Activated CD4-positive, CD25-positive, alpha-beta regulatory T cell treated with anti-CD3 and anti-CD28 coated beads, Interleukin-2, amount 50 U/mL, for 24 hours (primary cell): ENCODE measurements around the gene CD27.
A peak's percentile ranks its signal among the peaks of the same experiment; 100 is the strongest.
"Not testable (repeated sequence)": the region's sequence is repeated elsewhere in the genome, so short reads cannot be mapped to it uniquely, and the experiment has no call there.

ENCODE experiments used
- ATAC-seq, 2 donors: fragments of 150-1000 bp; cut with Tn5 transposase; one replicate each; pipeline ENCODE4 v1.10.0; 2021; ENCODE audit warnings: mild to moderate bottlenecking in 1 of 2, moderate library complexity in 1 of 2

Gene CD27

GRCh38 chr12:6461401-6462233 lies 16.9 kb downstream of the CD27 start:
- ATAC-seq = peak; percentile 88 to 89

GRCh38 chr12:6462234-6462995 lies 17.7 kb downstream of the CD27 start:
- peak; percentile 15 to 18 for ATAC-seq

GRCh38 chr12:6463216-6463615 lies 18.5 kb downstream of the CD27 start:
- ATAC-seq = no peak

GRCh38 chr12:6463858-6464257 lies 19.1 kb downstream of the CD27 start:
- no peak for ATAC-seq

GRCh38 chr12:6464531-6464930 lies 19.8 kb downstream of the CD27 start:
- no peak for ATAC-seq

- ATAC-seq = no peak
Measured at GRCh38 chr12:6465467-6466183, 20.9 kb downstream of the CD27 start.

GRCh38 chr12:6466184-6466573 lies 21.4 kb downstream of the CD27 start:
- ATAC-seq = no peak

GRCh38 chr12:6466751-6467150 lies 22.0 kb downstream of the CD27 start:
- not testable (repeated sequence) for ATAC-seq

GRCh38 chr12:6467571-6468282 lies 23.0 kb downstream of the CD27 start:
- ATAC-seq = not testable (repeated sequence)

GRCh38 chr12:6468283-6468575 lies 23.5 kb downstream of the CD27 start:
- no peak for ATAC-seq

- no peak for ATAC-seq
Measured at GRCh38 chr12:6469092-6469491, 24.3 kb downstream of the CD27 start.

- ATAC-seq = peak in 1 of 2 donors; percentile 0
Measured at GRCh38 chr12:6469609-6470374, 25.0 kb downstream of the CD27 start.

GRCh38 chr12:6470375-6471163 lies 25.8 kb downstream of the CD27 start, which contains the start of gene VAMP1:
TSS of gene VAMP1 (minus strand) at chr12:6470677. CDS start at chr12:6470531, 146 bp downstream.
- ATAC-seq = peak; percentile 93 to 96

- no peak for ATAC-seq
Measured at GRCh38 chr12:6471989-6472360, 27.2 kb downstream of the CD27 start.

GRCh38 chr12:6472491-6472890 lies 27.7 kb downstream of the CD27 start:
- ATAC-seq = no peak

- ATAC-seq = not testable (repeated sequence)
Measured at GRCh38 chr12:6475233-6475975, 30.6 kb downstream of the CD27 start.

GRCh38 chr12:6476489-6476888 lies 31.7 kb downstream of the CD27 start:
- no peak for ATAC-seq

GRCh38 chr12:6477601-6478377 lies 33.0 kb downstream of the CD27 start:
- ATAC-seq = not testable (repeated sequence)

- no peak for ATAC-seq
Measured at GRCh38 chr12:6478416-6478815, 33.7 kb downstream of the CD27 start.

- no peak for ATAC-seq
Measured at GRCh38 chr12:6488240-6488639, 43.5 kb downstream of the CD27 start.
